Choroid plexus epithelial cell (primary cell): ENCODE results near the gene ZCRB1.

Experiments used
- DNase-seq: peaks from one replicate; pipeline ENCODE4 v3.0.0-alpha.2; 2010; ENCODE audit warnings: low read depth
- H3K4me3 ChIP-seq: 2 replicates; pipeline ENCODE4 v1.5.1; 2011; ENCODE audit warnings: low read depth, mild to moderate bottlenecking, control low read depth, low read length, moderate library complexity
- CTCF ChIP-seq: conservative IDR thresholded peaks from 2 replicates; pipeline ENCODE4 v1.5.1; 2011; ENCODE audit warnings: low read depth, mild to moderate bottlenecking, control low read depth, inconsistent platforms, low read length, moderate library complexity

Gene ZCRB1

GRCh38 chr12:42281844-42282243 lies 44.0 kb downstream of the ZCRB1 start:
- H3K4me3 ChIP-seq, result no peak overlapping the region
- TF ChIP-seq CTCF, result no peak
- DNase-seq, result no peak

- H3K4me3 ChIP-seq, result no peak overlapping the region
- DNase-seq, result no peak
- TF ChIP-seq CTCF, result no peak
Measured at GRCh38 chr12:42281278-42281677, 44.6 kb downstream of the ZCRB1 start.

GRCh38 chr12:42278128-42278510 lies 47.8 kb downstream of the ZCRB1 start:
- TF ChIP-seq CTCF, result no peak
- DNase-seq, result no peak
- no peak overlapping the region for H3K4me3 ChIP-seq

GRCh38 chr12:42277396-42278127 lies 48.3 kb downstream of the ZCRB1 start:
- no peak for DNase-seq
- no peak overlapping the region for H3K4me3 ChIP-seq
- TF ChIP-seq CTCF, result no peak

- DNase-seq, result no peak
- no peak overlapping the region for H3K4me3 ChIP-seq
- TF ChIP-seq CTCF, result no peak
Measured at GRCh38 chr12:42275499-42275898, 50.4 kb downstream of the ZCRB1 start.

GRCh38 chr12:42273706-42274105 lies 52.2 kb downstream of the ZCRB1 start:
- TF ChIP-seq CTCF, result no peak
- no peak for DNase-seq
- no peak overlapping the region for H3K4me3 ChIP-seq

- TF ChIP-seq CTCF, result no peak
- no peak for DNase-seq
Measured at GRCh38 chr12:42270596-42270995, 55.3 kb downstream of the ZCRB1 start.

More at GRCh38 chr12:42270596-42270995, 55.3 kb downstream of the ZCRB1 start:
- H3K4me3 ChIP-seq, result no peak overlapping the region
